ENCODE data around the gene ZNF576. TPM values are rescaled to one million over a fixed set of nuclear protein-coding genes. Genes with fewer than 3 reads are reported as not detected.
"Not testable (repeated sequence)": the region's sequence is repeated elsewhere in the genome, so short reads cannot be mapped to it uniquely, and the experiment has no call there.

The ZNF576 gene
- total RNA-seq, 2 donors from 2014 or later = 7.9 to 11.1 TPM

DNA sequence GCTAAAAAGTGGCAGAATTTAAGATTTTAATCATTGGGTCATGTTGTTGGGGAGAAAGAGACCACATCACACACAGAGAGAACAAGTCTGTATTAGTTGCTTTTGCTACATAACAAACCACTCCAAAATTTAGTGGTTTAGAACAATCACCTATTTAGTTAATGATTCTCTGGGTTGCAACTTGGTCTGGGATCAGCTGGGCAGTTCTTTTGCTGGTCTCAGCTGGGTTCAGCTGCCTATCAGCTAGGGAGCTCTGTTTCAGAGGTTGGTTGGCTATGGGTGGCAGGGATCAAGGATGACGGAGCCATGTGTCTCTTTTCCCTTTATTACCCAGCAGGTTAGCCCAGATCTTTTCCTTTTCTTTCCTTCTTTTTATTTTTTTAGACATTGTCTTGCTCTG is 11.9 kb upstream of the ZNF576 start:
- no peak for DNase-seq
- Mint-ChIP-seq H3K4me1 (peaks cover 17% of the 10 kb centered on the region), H3K36me3 (ENCODE audit: low read depth) (peaks cover 3% of the 10 kb centered on the region), H3K27me3 (no peaks in the 10 kb centered on the region), H3K27ac (peak overlapping the region; percentile 47), H3K4me3 (no peak overlapping the region)
- no peak for ATAC-seq
- no peaks in the 10 kb centered on the region for H3K9me3 ChIP-seq (ENCODE audit: control insufficient read depth, low read length, poor library complexity, severe bottlenecking)

DNA sequence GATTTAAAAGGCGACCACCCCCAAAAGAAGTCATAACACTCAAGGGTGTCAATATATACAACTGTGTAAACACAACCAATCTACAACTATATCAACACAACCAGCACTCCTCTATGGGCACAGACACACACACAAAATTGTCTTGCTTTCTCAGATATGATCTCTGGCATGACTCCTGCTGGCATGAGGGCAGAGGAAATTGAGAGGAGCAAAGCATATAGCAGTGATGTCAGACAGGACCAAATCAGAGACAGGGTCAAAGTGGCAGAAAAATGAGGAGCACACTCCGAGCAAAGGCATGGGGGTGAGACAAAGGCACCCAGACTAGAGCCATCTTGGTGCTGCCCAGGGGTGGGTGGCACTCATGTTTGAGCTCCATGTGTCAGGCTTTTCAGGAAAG is 10.0 kb upstream of the ZNF576 start:
- DNase-seq (no peak), ATAC-seq (no peak)
- peaks cover 16% of the 10 kb centered on the region for H3K4me1 Mint-ChIP-seq
- no peak overlapping the region for H3K4me3 Mint-ChIP-seq
- H3K27ac Mint-ChIP-seq = no peak overlapping the region
- H3K27me3 Mint-ChIP-seq = no peaks in the 10 kb centered on the region
- peaks cover 3% of the 10 kb centered on the region for H3K36me3 Mint-ChIP-seq (ENCODE audit: low read depth)
- no peaks in the 10 kb centered on the region for H3K9me3 ChIP-seq (ENCODE audit: control insufficient read depth, low read length, poor library complexity, severe bottlenecking)

DNA sequence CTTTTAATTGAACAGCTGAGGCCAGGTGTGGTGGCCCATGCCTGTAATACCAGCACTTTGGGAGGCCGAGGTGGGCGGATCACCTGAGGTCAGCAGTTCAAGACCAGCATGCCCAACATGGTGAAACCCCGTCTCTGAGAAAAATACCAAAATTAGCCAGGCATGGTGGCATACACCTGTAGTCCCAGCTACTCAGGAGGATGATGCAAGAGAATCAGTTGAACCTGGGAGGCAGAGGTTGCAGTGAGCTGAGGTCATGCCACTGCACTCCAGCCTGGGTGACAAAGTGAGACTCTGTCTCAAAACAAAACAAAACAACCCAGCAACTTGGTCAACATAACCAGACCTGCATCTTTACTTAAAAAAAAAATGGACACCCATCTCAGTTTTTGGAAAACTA is 9.4 kb upstream of the ZNF576 start:
- H3K4me1 Mint-ChIP-seq = peaks cover 16% of the 10 kb centered on the region
- H3K9me3 ChIP-seq (ENCODE audit: control insufficient read depth, low read length, poor library complexity, severe bottlenecking); H3K27ac Mint-ChIP-seq; H3K4me3 Mint-ChIP-seq; ATAC-seq; H3K36me3 Mint-ChIP-seq (ENCODE audit: low read depth); DNase-seq; H3K27me3 Mint-ChIP-seq: not testable (repeated sequence)

DNA sequence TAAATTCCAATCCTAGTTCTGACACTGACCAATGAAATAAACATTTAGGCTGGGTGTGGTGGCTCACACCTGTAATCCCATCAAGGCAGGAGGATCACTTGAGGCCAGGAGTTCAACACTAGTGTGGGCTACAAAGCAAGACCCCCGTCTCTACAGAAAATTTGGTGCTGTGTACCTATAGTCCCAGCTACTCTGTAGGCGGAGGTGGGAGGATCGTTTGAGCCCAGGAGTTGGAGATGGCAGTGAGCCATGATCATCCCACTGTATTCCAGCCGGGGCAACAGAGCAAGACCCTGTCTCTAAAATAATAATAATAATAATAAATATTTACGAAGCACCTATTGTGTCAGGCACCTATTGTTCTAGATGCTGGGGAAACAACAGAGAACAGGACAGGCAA is 7.1 kb upstream of the ZNF576 start:
- ATAC-seq (no peak), DNase-seq (no peak)
- Mint-ChIP-seq H3K4me3 (no peak overlapping the region), H3K4me1 (peaks cover 18% of the 10 kb centered on the region), H3K27ac (no peak overlapping the region), H3K36me3 (ENCODE audit: low read depth) (peaks cover 3% of the 10 kb centered on the region), H3K27me3 (no peaks in the 10 kb centered on the region)
- no peaks in the 10 kb centered on the region for H3K9me3 ChIP-seq (ENCODE audit: control insufficient read depth, low read length, poor library complexity, severe bottlenecking)

DNA sequence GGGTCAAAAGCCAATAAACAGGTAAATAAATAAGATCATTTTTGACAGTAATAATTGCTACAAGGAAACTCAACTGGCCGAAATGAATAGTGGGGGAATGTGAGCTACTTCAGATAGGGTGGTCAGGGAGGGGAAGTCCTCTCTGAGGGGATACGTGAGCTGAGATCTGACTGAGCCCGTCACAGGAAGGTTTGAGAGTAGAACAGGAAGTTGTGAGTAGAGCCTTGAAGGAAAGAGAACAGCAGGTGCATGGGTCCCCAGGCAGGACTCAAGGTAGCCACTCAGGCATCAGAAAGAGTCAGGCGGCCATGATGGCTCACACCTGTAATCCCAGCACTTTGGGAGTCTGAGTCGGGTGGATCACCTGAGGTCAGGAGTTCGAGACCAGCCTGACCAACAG is 6.7 kb upstream of the ZNF576 start:
- Mint-ChIP-seq H3K4me3 (no peak overlapping the region), H3K27me3 (no peaks in the 10 kb centered on the region), H3K36me3 (ENCODE audit: low read depth) (peaks cover 3% of the 10 kb centered on the region), H3K27ac (peak overlapping the region; percentile 72), H3K4me1 (peaks cover 17% of the 10 kb centered on the region)
- ATAC-seq = no peak
- no peaks in the 10 kb centered on the region for H3K9me3 ChIP-seq (ENCODE audit: control insufficient read depth, low read length, poor library complexity, severe bottlenecking)
- DNase-seq = no peak

DNA sequence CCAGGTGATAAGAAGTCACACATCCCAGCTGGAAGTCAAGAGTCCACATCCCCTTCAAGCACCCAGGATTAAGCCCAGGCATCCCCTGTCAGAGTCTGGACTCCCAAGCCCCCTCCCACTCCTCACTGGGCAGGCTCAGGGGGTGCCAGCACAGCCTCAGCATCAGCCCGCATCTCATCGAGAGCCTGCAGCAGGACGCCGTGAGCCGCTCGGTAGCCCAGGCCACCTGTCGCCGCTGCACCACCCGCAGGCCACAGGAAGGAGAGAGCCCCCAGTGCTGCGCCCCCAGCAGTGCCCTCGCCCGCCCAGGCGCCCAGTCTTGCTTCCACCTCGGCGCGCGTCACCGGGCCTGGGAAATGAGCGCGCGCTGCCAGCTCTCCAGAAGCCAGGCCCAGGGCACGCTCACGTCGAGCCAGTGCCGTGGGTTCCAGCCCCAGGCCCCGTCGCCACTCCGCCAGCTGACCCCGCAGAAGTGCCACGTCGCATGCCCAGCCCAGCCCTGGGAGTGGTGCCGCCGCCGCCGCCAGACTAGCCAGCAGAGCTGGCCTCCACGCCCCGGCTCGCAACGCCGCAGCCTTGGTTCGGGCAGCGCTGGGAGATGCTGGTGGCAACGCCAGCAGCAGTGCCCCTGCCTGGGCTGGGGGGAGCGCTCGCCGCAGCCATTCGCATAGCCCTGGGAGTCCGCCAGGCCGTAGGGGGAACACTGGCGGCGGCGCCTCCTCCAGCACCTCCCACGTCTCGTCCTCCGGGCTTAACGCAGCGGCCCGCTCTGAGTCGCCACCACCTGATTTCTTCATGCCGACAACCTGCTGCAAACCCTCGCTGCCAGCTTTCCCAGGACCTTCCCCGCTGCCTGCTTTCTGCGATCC is 4.3 kb upstream of the ZNF576 start:
- DNase-seq = no peak
- no peaks in the 10 kb centered on the region for H3K27me3 Mint-ChIP-seq

DNA sequence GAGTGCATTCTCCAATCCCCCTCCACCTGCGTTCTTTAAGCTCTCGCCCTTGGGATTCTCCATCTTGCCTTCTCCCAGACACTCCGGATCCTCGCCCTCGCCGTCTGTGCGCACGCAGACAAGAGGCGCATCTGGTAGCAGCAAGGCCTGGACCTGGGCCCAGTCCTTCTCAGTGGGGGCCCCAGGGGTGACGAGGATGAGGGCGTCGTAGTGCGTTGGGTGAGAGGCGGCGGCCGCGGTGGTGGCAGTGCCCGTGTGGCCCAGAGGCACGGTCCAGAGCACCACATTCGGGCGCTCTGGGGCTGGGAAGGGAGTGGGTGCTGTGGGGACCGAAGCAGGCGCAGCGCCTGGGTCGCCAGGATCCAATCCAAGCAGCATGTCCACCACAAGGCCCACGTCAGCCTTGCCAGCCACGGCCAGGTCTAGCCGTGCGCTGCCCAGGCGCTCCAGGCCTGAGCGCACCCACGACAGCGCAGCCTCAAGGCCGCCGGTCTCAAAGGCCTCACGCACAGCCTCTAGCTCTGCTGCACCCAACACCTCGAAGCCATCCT is 3.5 kb upstream of the ZNF576 start:
- Mint-ChIP-seq H3K4me3 (peak overlapping the region; percentile 82), H3K36me3 (ENCODE audit: low read depth) (peaks cover 2% of the 10 kb centered on the region), H3K4me1 (peaks cover 37% of the 10 kb centered on the region), H3K27ac (peak overlapping the region; percentile 100), H3K27me3 (no peaks in the 10 kb centered on the region)
- no peak for ATAC-seq
- H3K9me3 ChIP-seq (ENCODE audit: control insufficient read depth, low read length, poor library complexity, severe bottlenecking) = no peaks in the 10 kb centered on the region
- DNase-seq = no peak

More for the DNA sequence above, 4.3 kb upstream of the ZNF576 start:
- H3K4me3 Mint-ChIP-seq = no peak overlapping the region
- no peak overlapping the region for H3K27ac Mint-ChIP-seq
- peaks cover 30% of the 10 kb centered on the region for H3K4me1 Mint-ChIP-seq
- H3K36me3 Mint-ChIP-seq (ENCODE audit: low read depth) = peaks cover 2% of the 10 kb centered on the region
- no peaks in the 10 kb centered on the region for H3K9me3 ChIP-seq (ENCODE audit: control insufficient read depth, low read length, poor library complexity, severe bottlenecking)
- no peak for ATAC-seq

DNA sequence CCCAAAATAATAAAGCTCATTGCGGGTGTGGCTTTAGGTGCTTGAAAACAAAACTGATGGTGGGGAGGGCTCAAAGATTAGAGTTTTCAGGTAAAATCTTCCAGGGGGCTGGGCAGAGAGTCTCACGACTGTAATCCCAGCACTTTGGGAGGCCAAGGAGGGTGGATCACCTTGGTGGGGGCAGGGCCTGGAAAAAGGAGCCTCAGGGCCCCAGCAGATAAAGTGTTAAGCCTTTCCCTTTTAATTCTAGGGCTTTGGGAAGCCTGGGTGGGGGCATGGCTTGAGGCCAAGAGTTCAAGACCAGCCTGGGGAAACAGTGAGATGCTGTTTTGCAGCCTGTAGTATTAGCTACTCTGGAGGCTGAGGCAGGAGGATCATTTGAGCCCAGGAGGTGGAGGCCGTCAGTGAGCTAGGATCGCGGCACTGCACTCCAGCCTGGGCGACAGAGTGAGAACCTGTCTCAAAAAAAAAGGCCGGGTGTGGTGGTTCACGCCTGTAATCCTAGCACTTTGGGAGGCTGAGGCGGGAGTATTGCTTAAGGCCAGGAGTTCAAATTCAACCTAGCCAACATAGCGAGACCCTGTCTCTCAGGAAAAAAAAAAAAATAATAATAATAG is 2.2 kb upstream of the ZNF576 start:
- DNase-seq (no peak), ATAC-seq (no peak)
- Mint-ChIP-seq H3K4me1 (peaks cover 45% of the 10 kb centered on the region), H3K36me3 (ENCODE audit: low read depth) (peaks cover 2% of the 10 kb centered on the region), H3K4me3 (peak overlapping the region; percentile 82), H3K27ac (peak overlapping the region; percentile 100), H3K27me3 (no peaks in the 10 kb centered on the region)
- H3K9me3 ChIP-seq (ENCODE audit: control insufficient read depth, low read length, poor library complexity, severe bottlenecking) = no peaks in the 10 kb centered on the region

DNA sequence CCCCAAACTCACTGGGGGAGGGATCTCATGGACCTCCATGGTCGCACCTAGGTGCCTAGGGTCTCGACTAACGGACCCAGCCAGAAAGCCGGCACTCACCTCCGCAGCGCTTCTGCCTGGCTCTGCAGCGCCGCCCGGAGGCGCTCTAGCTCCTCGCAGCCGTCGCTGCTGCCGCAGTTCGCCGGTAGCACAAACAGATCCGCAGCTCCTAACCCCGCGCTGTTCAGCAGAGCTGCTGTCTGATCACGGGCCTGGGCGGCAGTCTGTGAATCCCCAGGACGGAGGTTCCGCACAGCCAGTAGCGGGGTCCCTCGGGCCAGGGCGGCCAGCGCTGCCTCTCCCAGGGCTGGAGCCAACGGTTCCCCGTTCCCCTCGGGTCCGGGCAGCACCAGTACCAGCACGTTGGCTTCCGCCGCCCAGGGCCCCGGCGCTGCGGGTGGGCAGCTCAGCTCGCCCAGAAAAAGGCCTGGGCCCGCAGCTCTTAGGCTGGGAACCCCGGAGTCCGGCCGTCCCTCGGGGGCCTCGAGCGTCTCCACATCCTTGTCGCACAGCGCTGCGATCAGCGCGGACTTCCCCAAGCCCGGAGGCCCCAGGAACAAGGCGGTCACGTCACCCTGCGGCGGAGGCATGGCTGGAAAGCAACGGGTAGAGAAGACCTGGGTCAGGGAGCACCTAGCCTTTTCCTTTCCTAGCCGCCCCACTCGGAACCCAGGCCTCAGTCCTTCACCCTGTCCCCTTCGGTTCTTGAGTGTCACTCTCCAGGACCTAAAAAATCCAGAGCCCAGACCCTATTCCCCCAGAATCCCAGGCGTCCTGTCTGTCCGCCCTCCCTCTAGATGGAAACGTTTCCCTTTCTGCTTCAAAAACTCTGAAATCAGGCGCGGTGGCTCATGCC is 1.4 kb upstream of the ZNF576 start:
- peak; percentile 69 for ATAC-seq
- peaks cover 2% of the 10 kb centered on the region for H3K36me3 Mint-ChIP-seq (ENCODE audit: low read depth)
- peaks cover 42% of the 10 kb centered on the region for H3K4me1 Mint-ChIP-seq
- no peaks in the 10 kb centered on the region for H3K9me3 ChIP-seq (ENCODE audit: control insufficient read depth, low read length, poor library complexity, severe bottlenecking)
- peak overlapping the region; percentile 97 for H3K4me3 Mint-ChIP-seq
- peak; percentile 62 to 68 (median 64) for DNase-seq
- H3K27me3 Mint-ChIP-seq = no peaks in the 10 kb centered on the region
- peak overlapping the region; percentile 100 for H3K27ac Mint-ChIP-seq

DNA sequence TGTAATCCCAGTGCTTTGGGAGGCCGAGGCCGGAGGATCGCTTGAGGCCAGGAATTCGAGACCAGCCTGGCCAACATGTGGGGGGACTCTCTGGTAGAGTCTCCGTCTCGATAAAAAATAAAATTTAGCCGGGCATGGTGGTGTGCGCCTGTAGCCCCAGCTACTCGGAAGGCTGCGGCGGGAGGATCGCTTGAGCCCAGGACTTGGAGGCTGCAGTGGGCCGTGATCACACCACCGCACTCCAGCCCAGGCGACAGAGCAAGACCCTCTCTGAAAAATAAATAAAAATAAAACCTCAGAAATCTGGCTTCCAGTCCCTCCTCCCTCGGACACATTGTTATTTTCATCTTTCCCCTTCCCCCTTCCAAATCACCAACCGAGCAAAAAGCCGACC is 793 bp upstream of the ZNF576 start:
- Mint-ChIP-seq H3K4me1 (peaks cover 40% of the 10 kb centered on the region), H3K36me3 (ENCODE audit: low read depth) (peaks cover 2% of the 10 kb centered on the region), H3K27ac (peak overlapping the region; percentile 100), H3K4me3 (peak overlapping the region; percentile 97), H3K27me3 (no peaks in the 10 kb centered on the region)
- ATAC-seq (peak; percentile 12), DNase-seq (peak in 1 of 3 donors; percentile 20)
- no peaks in the 10 kb centered on the region for H3K9me3 ChIP-seq (ENCODE audit: control insufficient read depth, low read length, poor library complexity, severe bottlenecking)

DNA sequence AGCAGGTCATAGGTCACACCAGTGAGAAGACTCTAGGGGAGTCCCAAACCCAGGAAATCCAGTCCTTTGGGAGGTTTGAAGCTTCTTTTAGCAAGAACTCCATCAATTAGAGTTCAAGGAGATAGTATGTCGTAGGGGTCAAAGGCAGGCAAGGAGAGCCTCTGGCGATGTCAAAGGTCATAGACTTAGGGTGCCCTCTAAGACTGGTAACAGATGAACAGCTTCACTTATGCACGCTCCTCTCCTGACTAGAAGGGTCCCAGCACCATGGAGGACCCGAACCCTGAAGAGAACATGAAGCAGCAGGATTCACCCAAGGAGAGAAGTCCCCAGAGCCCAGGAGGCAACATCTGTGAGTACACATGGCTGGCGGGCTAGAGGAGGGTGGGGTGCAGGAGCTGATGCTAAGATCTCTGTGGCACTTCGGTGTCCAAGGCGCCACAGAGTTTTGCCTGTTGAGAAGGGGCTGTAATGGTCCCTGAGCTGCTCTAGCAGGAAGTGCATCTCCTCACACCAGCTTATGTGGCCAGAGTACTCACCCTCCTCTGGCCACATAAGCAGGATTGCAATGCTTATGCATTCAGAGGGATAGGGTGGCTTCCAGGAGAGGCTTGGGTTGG is 557 bp downstream of the ZNF576 start:
- H3K4me1 Mint-ChIP-seq = peaks cover 41% of the 10 kb centered on the region
- ATAC-seq = no peak
- peak overlapping the region; percentile 97 for H3K4me3 Mint-ChIP-seq

DNA sequence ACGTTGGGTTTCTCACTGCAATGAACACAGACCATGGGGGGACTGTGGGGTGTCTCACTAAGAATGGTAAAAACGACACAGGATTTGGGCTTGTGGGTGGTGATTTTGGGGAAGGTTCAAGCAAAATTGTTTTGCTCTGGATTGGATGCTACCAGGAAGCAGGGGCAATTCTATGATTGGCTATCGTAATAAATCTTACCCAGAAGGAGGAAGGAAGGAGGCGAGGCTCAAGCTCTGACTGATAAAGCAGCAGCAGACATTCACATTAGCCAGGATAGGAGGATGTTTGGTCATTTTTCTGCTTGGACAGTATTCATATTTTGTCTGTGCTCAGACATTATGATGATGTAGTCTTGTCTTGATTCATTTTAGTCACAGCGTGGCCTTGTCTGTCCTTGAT is 1.5 kb downstream of the ZNF576 start:
- DNase-seq = no peak
- H3K27me3 Mint-ChIP-seq = no peaks in the 10 kb centered on the region

More for the DNA sequence above, 557 bp downstream of the ZNF576 start:
- DNase-seq = no peak
- Mint-ChIP-seq H3K36me3 (ENCODE audit: low read depth) (peaks cover 2% of the 10 kb centered on the region), H3K27ac (peak overlapping the region; percentile 100), H3K27me3 (no peaks in the 10 kb centered on the region)
- no peaks in the 10 kb centered on the region for H3K9me3 ChIP-seq (ENCODE audit: control insufficient read depth, low read length, poor library complexity, severe bottlenecking)

More for the DNA sequence above, 1.5 kb downstream of the ZNF576 start:
- H3K9me3 ChIP-seq (ENCODE audit: control insufficient read depth, low read length, poor library complexity, severe bottlenecking) = no peaks in the 10 kb centered on the region
- Mint-ChIP-seq H3K36me3 (ENCODE audit: low read depth) (peaks cover 2% of the 10 kb centered on the region), H3K4me3 (peak overlapping the region; percentile 67), H3K27ac (peak overlapping the region; percentile 100), H3K4me1 (peaks cover 41% of the 10 kb centered on the region)
- ATAC-seq = no peak

All from T-helper 17 cell (primary cell).